Mesenchymal stem cell (in vitro differentiated cells and primary cell): ENCODE results near the gene SCAF11.

ENCODE experiments used
- DNase-seq: peaks from one replicate; pipeline ENCODE4 v3.0.0-alpha.2; 2013
- H2AFZ ChIP-seq: one replicate; pipeline ENCODE4 v1.6.1; 2013; ENCODE audit warnings: low read depth, mild to moderate bottlenecking, control low read depth, inconsistent platforms, low read length, moderate library complexity
- H2AK5ac ChIP-seq: 2 replicates; pipeline ENCODE4 v1.6.1; 2013; ENCODE audit warnings: low read length, moderate library complexity, mild to moderate bottlenecking, inconsistent platforms; ENCODE audit not compliant: severe bottlenecking
- H2BK120ac ChIP-seq: one replicate; pipeline ENCODE4 v1.6.1; 2013; ENCODE audit warnings: low read depth, mild to moderate bottlenecking, inconsistent platforms, low read length, moderate library complexity
- H2BK12ac ChIP-seq, 2 experiments: one replicate each; pipeline ENCODE4 v1.6.1; 2013; ENCODE audit warnings: inconsistent platforms in 2 of 2, low read length in 2 of 2, mild to moderate bottlenecking in 2 of 2, moderate library complexity in 2 of 2, control low read depth in 1 of 2
- H2BK15ac ChIP-seq: one replicate; pipeline ENCODE4 v1.6.1; 2013; ENCODE audit warnings: mild to moderate bottlenecking, low read depth, inconsistent platforms; ENCODE audit not compliant: poor library complexity, severe bottlenecking
- H2BK5ac ChIP-seq: 2 replicates; pipeline ENCODE4 v1.6.1; 2013; ENCODE audit warnings: low read depth, mild to moderate bottlenecking, low read length, control low read depth, inconsistent platforms; ENCODE audit not compliant: poor library complexity, severe bottlenecking
- H3K14ac ChIP-seq, 2 experiments: one replicate each; pipeline ENCODE4 v1.6.1; 2013; ENCODE audit warnings: inconsistent platforms in 2 of 2, low read length in 2 of 2, control low read depth in 1 of 2, mild to moderate bottlenecking in 1 of 2, moderate library complexity in 1 of 2
- H3K18ac ChIP-seq, 2 experiments: one replicate each; pipeline ENCODE4 v1.6.1; 2013; ENCODE audit warnings: inconsistent platforms in 2 of 2, low read length in 2 of 2, control low read depth in 1 of 2, low read depth in 1 of 2, mild to moderate bottlenecking in 1 of 2
- H3K23ac ChIP-seq, 2 experiments: one replicate each; pipeline ENCODE4 v1.6.1; 2013; ENCODE audit warnings: inconsistent platforms in 2 of 2, low read length in 2 of 2, mild to moderate bottlenecking in 2 of 2, moderate library complexity in 2 of 2, control low read depth in 1 of 2
- H3K27ac ChIP-seq: 2 replicates; pipeline ENCODE4 v1.5.1; 2013; ENCODE audit warnings: mild to moderate bottlenecking, moderate library complexity, low read length, control low read depth, inconsistent platforms; ENCODE audit not compliant: poor library complexity, severe bottlenecking
- H3K27me3 ChIP-seq, 2 experiments: 2 replicates each; pipeline versions ENCODE4 v1.6.1 to v1.7.0; 2013; ENCODE audit warnings: low read length in 2 of 2, mild to moderate bottlenecking in 2 of 2, moderate library complexity in 2 of 2, control low read depth in 1 of 2, inconsistent platforms in 1 of 2; ENCODE audit not compliant: control insufficient read depth in 1 of 2, insufficient read depth in 1 of 2
- H3K36me3 ChIP-seq, 2 experiments: 2 replicates each; pipeline versions ENCODE4 v1.6.1 to v1.7.0; 2013; ENCODE audit warnings: low read length in 2 of 2, control low read depth in 1 of 2, inconsistent platforms in 1 of 2, low read depth in 1 of 2, mild to moderate bottlenecking in 1 of 2; ENCODE audit not compliant: insufficient read depth in 2 of 2, control insufficient read depth in 1 of 2
- H3K4ac ChIP-seq, 2 experiments: one replicate each; pipeline ENCODE4 v1.6.1; 2013; ENCODE audit warnings: inconsistent platforms in 2 of 2, low read length in 2 of 2, mild to moderate bottlenecking in 2 of 2, moderate library complexity in 2 of 2, control low read depth in 1 of 2, low read depth in 1 of 2
- H3K4me1 ChIP-seq: 2 replicates; pipeline ENCODE4 v1.6.1; 2013; ENCODE audit warnings: low read depth, low read length, control low read depth; ENCODE audit not compliant: control insufficient read depth, insufficient read depth
- H3K4me2 ChIP-seq: 2 replicates; pipeline ENCODE4 v1.6.1; 2013; ENCODE audit warnings: low read length, mild to moderate bottlenecking, inconsistent platforms; ENCODE audit not compliant: poor library complexity, severe bottlenecking
- H3K4me3 ChIP-seq, 2 experiments: 2 replicates each; pipeline versions ENCODE4 v1.5.1 to v1.7.0; 2013; ENCODE audit warnings: low read length in 2 of 2, mild to moderate bottlenecking in 2 of 2, control low read depth in 1 of 2, low read depth in 1 of 2; ENCODE audit not compliant: insufficient read depth in 1 of 2
- H3K79me1 ChIP-seq: replicated peaks from 2 replicates; pipeline ENCODE4 v1.6.1; 2013; ENCODE audit warnings: mild to moderate bottlenecking, control low read depth, low read length, inconsistent platforms; ENCODE audit not compliant: poor library complexity, severe bottlenecking
- H3K9ac ChIP-seq: 2 replicates; pipeline ENCODE4 v1.7.0; 2013; ENCODE audit warnings: mild to moderate bottlenecking, low read length, moderate library complexity
- H3K9me3 ChIP-seq: 2 replicates; pipeline ENCODE4 v1.7.0; 2013; ENCODE audit warnings: mild to moderate bottlenecking, low read length; ENCODE audit not compliant: control insufficient read depth
- H4K8ac ChIP-seq: one replicate; pipeline ENCODE4 v1.6.1; 2013; ENCODE audit warnings: inconsistent platforms, mild to moderate bottlenecking, low read length, moderate library complexity
- H4K91ac ChIP-seq: one replicate; pipeline ENCODE4 v1.6.1; 2013; ENCODE audit warnings: mild to moderate bottlenecking, low read length, inconsistent platforms
- WGBS: methylation state at CpG from one replicate; pipeline ENCODE4 v1.1.7; 2013; ENCODE audit warnings: mixed read lengths; 5-methylcytosine and 5-hydroxymethylcytosine counted together

Gene SCAF11

GRCh38 chr12:45959025-45959424 is 31.3 kb downstream of the SCAF11 start:
- Histone ChIP-seq H2BK5ac (no peak overlapping the region), H2AFZ (no peak overlapping the region), H3K23ac (no peak overlapping the region), H3K27me3 (no peaks in the 10 kb centered on the region), H3K18ac (no peak overlapping the region), H3K27ac (no peak overlapping the region), H3K4me2 (no peak overlapping the region), H4K8ac (no peak overlapping the region), H3K9ac (no peak overlapping the region), H2BK120ac (no peak overlapping the region), H3K4me1 (no peaks in the 10 kb centered on the region), H4K91ac (no peak overlapping the region), H2BK12ac (no peak overlapping the region), H2BK15ac (no peak overlapping the region), H3K4ac (no peak overlapping the region), H3K79me1 (peaks cover 8% of the 10 kb centered on the region), H3K4me3 (no peak overlapping the region), H3K9me3 (peaks cover 4% of the 10 kb centered on the region), H3K14ac (no peak overlapping the region), H2AK5ac (no peak overlapping the region), H3K36me3 (peaks cover 2 to 74% of the 10 kb centered on the region in 2 experiments)
- WGBS = 95% methylated on average over 2 of the region's 5 CpGs
- DNase-seq = no peak

DNA sequence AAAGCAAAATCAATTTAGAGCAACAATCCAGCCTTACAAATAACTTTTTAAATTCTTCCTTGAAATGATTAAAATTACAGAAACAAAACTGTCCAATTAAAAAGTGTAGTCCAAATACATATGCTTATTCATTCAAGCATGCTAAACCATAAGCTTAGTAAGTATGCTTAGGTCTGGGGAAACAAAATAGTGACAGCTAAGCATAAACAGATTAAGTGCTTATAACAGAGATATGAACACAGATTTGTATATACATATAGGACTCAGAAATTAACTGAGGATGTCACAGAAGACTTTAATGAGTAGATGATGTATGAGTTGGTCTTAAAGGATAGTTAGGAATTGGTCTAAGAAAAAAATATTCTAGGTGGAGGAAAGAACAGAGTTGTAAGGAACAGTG is 41.8 kb downstream of the SCAF11 start:
- Histone ChIP-seq H3K9ac (no peak overlapping the region), H2BK120ac (no peak overlapping the region), H4K8ac (no peak overlapping the region), H3K4me2 (no peak overlapping the region), H3K4me1 (peaks cover 9% of the 10 kb centered on the region), H2BK5ac (no peak overlapping the region), H2BK12ac (no peak overlapping the region), H2BK15ac (no peak overlapping the region), H3K79me1 (peaks cover 1% of the 10 kb centered on the region), H3K27ac (peak overlapping the region; percentile 54), H3K36me3 (peaks cover 3 to 87% of the 10 kb centered on the region in 2 experiments), H2AK5ac (no peak overlapping the region), H3K4me3 (no peak overlapping the region), H3K23ac (no peak overlapping the region), H2AFZ (no peak overlapping the region), H3K14ac (no peak overlapping the region), H3K27me3 (no peaks in the 10 kb centered on the region), H3K4ac (no peak overlapping the region), H3K18ac (no peak overlapping the region), H4K91ac (no peak overlapping the region), H3K9me3 (no peaks in the 10 kb centered on the region)
- DNase-seq = peak; percentile 20

GRCh38 chr12:45946435-45946834 is 43.9 kb downstream of the SCAF11 start:
- Histone ChIP-seq H3K9me3 (no peaks in the 10 kb centered on the region), H4K8ac (no peak overlapping the region), H3K4me1 (peaks cover 9% of the 10 kb centered on the region), H3K23ac (no peak overlapping the region), H3K4me3 (no peak overlapping the region), H3K27me3 (no peaks in the 10 kb centered on the region), H3K36me3 (peaks cover 3 to 96% of the 10 kb centered on the region in 2 experiments), H2BK12ac (no peak overlapping the region), H4K91ac (no peak overlapping the region), H3K79me1 (peaks cover 6% of the 10 kb centered on the region), H3K14ac (no peak overlapping the region), H3K4ac (no peak overlapping the region), H2BK120ac (no peak overlapping the region), H2BK15ac (no peak overlapping the region), H3K27ac (peak overlapping the region; percentile 85), H2AK5ac (no peak overlapping the region), H2BK5ac (no peak overlapping the region), H3K9ac (no peak overlapping the region), H3K18ac (no peak overlapping the region), H3K4me2 (no peak overlapping the region), H2AFZ (no peak overlapping the region)
- DNase-seq = no peak
- WGBS = 100% methylated on average over 1 of the region's 1 CpG

DNA sequence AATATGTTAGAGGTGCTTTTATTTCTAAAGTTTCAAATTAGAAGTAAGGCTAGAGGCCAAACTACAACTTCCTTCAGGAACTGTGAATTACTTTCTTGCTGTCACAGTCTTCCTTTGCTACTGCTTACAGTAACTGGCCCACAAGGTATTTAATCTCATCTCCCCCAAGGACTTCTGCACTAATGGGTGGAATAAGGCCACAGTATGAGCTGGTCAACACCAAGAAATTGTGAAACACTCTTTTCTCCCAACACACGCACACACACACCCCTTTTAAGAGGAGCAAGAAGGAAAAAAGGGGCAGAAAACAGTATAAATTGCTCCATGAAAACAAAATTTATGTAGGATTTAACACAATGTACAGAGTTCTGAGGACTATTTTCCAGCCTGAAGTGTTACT is 45.6 kb downstream of the SCAF11 start:
- H2BK15ac ChIP-seq = no peak overlapping the region
- H3K79me1 ChIP-seq = peaks cover 9% of the 10 kb centered on the region
- no peak overlapping the region for H3K4me2 ChIP-seq
- no peak overlapping the region for H2BK5ac ChIP-seq
- WGBS = no CpG with 5 or more reads among the region's 1 CpG
- H4K91ac ChIP-seq = no peak overlapping the region
- no peak overlapping the region for H3K4me3 ChIP-seq
- no peak overlapping the region for H2BK120ac ChIP-seq
- peaks cover 9% of the 10 kb centered on the region for H3K4me1 ChIP-seq
- H2AK5ac ChIP-seq = peak overlapping the region; percentile 61
- no peak overlapping the region for H2BK12ac ChIP-seq
- no peak overlapping the region for H3K18ac ChIP-seq
- DNase-seq = peak; percentile 25
- H3K9me3 ChIP-seq = no peaks in the 10 kb centered on the region
- H3K9ac ChIP-seq = no peak overlapping the region
- no peak overlapping the region for H3K23ac ChIP-seq
- H4K8ac ChIP-seq = no peak overlapping the region
- H3K36me3 ChIP-seq = peaks cover 5 to 98% of the 10 kb centered on the region in 2 experiments
- H3K14ac ChIP-seq = no peak overlapping the region
- H2AFZ ChIP-seq = no peak overlapping the region
- H3K27me3 ChIP-seq = no peaks in the 10 kb centered on the region
- peak overlapping the region; percentile 71 for H3K27ac ChIP-seq
- no peak overlapping the region for H3K4ac ChIP-seq
